Erythroblast (primary cell): ENCODE data around the gene MSMB.

Experiments
- GATA1 ChIP-seq: IDR thresholded peaks from 2 replicates; pipeline ENCODE4 v1.6.1; 2011; ENCODE audit warnings: low read depth, mild to moderate bottlenecking, control low read depth, low read length, moderate library complexity
- POLR2A ChIP-seq: IDR thresholded peaks from 2 replicates; pipeline ENCODE4 v1.6.1; 2011; ENCODE audit warnings: mild to moderate bottlenecking, low read length

DNA sequence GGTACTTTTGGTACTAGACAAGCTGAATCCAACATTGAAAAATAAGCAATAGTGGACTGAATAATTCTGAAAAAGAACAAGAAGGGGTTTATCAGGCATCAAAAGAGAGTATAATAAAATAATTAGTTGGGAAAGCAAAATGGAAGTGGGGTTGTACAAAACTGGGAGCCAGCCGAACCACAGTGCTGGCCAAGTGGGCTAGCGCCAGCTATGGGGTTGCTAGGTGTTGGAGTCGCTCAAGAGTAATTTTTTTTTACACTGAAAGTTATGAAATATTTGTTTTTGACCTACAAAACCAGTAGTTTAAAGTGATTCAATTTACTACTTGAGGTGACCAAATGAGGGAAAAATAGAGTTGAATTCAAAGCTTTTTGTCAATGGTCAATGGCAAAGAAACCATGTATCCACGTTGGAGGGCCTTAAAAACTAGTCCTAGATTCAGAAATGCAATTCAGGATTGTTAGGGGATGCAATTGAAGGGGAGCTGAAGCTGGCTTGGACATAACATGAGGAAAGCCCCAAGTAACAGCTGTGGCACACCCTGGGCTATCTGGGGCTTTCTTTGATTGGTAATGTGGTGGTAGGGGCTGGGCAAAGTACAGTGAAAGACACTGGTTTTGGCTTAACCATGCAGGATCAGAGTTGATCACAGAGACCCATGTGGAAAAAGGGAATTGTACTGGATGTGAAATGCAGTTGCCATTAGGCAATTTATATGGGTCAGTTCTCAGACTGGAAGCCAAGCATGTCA, 28.3 kb upstream of the MSMB start:
- TF ChIP-seq POLR2A = no peak
- TF ChIP-seq GATA1 = no peak
